ENCODE measurements around the gene ARHGAP18.

The ARHGAP18 gene

GRCh38 chr6:129615496-129615895 is 94.5 kb downstream of the ARHGAP18 start:
- DNase-seq (ENCODE audit: low read depth) = no peak

- no peak for DNase-seq (ENCODE audit: low read depth)
Observed at GRCh38 chr6:129615020-129615419, 95.0 kb downstream of the ARHGAP18 start.

- DNase-seq (ENCODE audit: low read depth) = no peak
Observed at GRCh38 chr6:129614464-129614863, 95.5 kb downstream of the ARHGAP18 start.

GRCh38 chr6:129612440-129612839 is 97.5 kb downstream of the ARHGAP18 start:
- no peak for DNase-seq (ENCODE audit: low read depth)

GRCh38 chr6:129609635-129610034 is 100.3 kb downstream of the ARHGAP18 start:
- no peak for DNase-seq (ENCODE audit: low read depth)

- DNase-seq (ENCODE audit: low read depth) = no peak
Observed at GRCh38 chr6:129608886-129609537, 101.0 kb downstream of the ARHGAP18 start.

GRCh38 chr6:129607581-129608186 is 102.3 kb downstream of the ARHGAP18 start:
- DNase-seq (ENCODE audit: low read depth) = no peak

GRCh38 chr6:129606664-129607063 is 103.3 kb downstream of the ARHGAP18 start:
- DNase-seq (ENCODE audit: low read depth) = no peak

- no peak for DNase-seq (ENCODE audit: low read depth)
Observed at GRCh38 chr6:129605967-129606366, 104.0 kb downstream of the ARHGAP18 start.

- DNase-seq (ENCODE audit: low read depth) = no peak
Observed at GRCh38 chr6:129605095-129605494, 104.9 kb downstream of the ARHGAP18 start.

- DNase-seq (ENCODE audit: low read depth) = no peak
Observed at GRCh38 chr6:129604321-129604720, 105.7 kb downstream of the ARHGAP18 start.

GRCh38 chr6:129603741-129604140 is 106.2 kb downstream of the ARHGAP18 start:
- no peak for DNase-seq (ENCODE audit: low read depth)

GRCh38 chr6:129601323-129601722 is 108.7 kb downstream of the ARHGAP18 start:
- no peak for DNase-seq (ENCODE audit: low read depth)

- no peak for DNase-seq (ENCODE audit: low read depth)
Observed at GRCh38 chr6:129599467-129599866, 110.5 kb downstream of the ARHGAP18 start.

GRCh38 chr6:129598244-129599187 is 111.5 kb downstream of the ARHGAP18 start:
- DNase-seq (ENCODE audit: low read depth) = no peak

GRCh38 chr6:129597023-129597713 is 112.8 kb downstream of the ARHGAP18 start:
- no peak for DNase-seq (ENCODE audit: low read depth)

- DNase-seq (ENCODE audit: low read depth) = no peak
Observed at GRCh38 chr6:129596522-129596921, 113.5 kb downstream of the ARHGAP18 start.

- no peak for DNase-seq (ENCODE audit: low read depth)
Observed at GRCh38 chr6:129593233-129593564, 116.8 kb downstream of the ARHGAP18 start.

GRCh38 chr6:129592516-129593232 is 117.3 kb downstream of the ARHGAP18 start:
- DNase-seq (ENCODE audit: low read depth) = no peak

- DNase-seq (ENCODE audit: low read depth) = no peak
Observed at GRCh38 chr6:129590408-129591022, 119.5 kb downstream of the ARHGAP18 start.

GRCh38 chr6:129586815-129587214 is 123.2 kb downstream of the ARHGAP18 start:
- DNase-seq (ENCODE audit: low read depth) = no peak

Data from activated T-cell treated with anti-CD3 and anti-CD28 coated beads for 24 hours (primary cell).